Aorta (tissue), 5 donors: ENCODE results near the gene RYR1. TPM values are rescaled to one million over a fixed set of nuclear protein-coding genes. Genes with fewer than 3 reads are reported as not detected.
"Not testable (repeated sequence)": the region's sequence is repeated elsewhere in the genome, so short reads cannot be mapped to it uniquely, and the experiment has no call there.

Experiments used
- ATAC-seq: fragments of 200-7000 bp; cut with Tn5 transposase; one replicate; pipeline ENCODE4 v1.9.1; 2022; ENCODE audit warnings: moderate library complexity; ENCODE audit not compliant: low FRiP score
- DNase-seq, 2 donors: peaks; one replicate each; pipeline ENCODE4 v3.0.0-alpha.2; 2020
- H3K27ac ChIP-seq, 2 donors: one replicate each; pipeline ENCODE4 v1.5.1; 2013; ENCODE audit warnings: low read length in 2 of 2, mild to moderate bottlenecking in 2 of 2, moderate library complexity in 2 of 2, control low read depth in 1 of 2, inconsistent platforms in 1 of 2, low read depth in 1 of 2
- H3K27me3 ChIP-seq, 2 donors: one replicate each; pipeline ENCODE4 v1.6.1; 2013; ENCODE audit warnings: control low read depth in 1 of 2, low read length in 1 of 2, mild to moderate bottlenecking in 1 of 2, moderate library complexity in 1 of 2; ENCODE audit not compliant: insufficient read depth in 2 of 2, control insufficient read depth in 1 of 2
- H3K36me3 ChIP-seq, 2 donors: one replicate each; pipeline ENCODE4 v1.6.1; 2013; ENCODE audit warnings: control low read depth in 1 of 2, low read length in 1 of 2, mild to moderate bottlenecking in 1 of 2; ENCODE audit not compliant: insufficient read depth in 2 of 2, control insufficient read depth in 1 of 2
- H3K4me1 ChIP-seq, 2 donors: one replicate each; pipeline ENCODE4 v1.6.1; 2013; ENCODE audit warnings: low read length in 2 of 2, control low read depth in 1 of 2, mild to moderate bottlenecking in 1 of 2, moderate library complexity in 1 of 2; ENCODE audit not compliant: insufficient read depth in 2 of 2, control insufficient read depth in 1 of 2
- H3K4me3 ChIP-seq, 2 donors: one replicate each; pipeline ENCODE4 v1.5.1; 2013; ENCODE audit warnings: low read length in 2 of 2, control low read depth in 1 of 2, mild to moderate bottlenecking in 1 of 2
- H3K9me3 ChIP-seq: one replicate; pipeline ENCODE4 v1.6.1; 2013; ENCODE audit warnings: mild to moderate bottlenecking, low read length; ENCODE audit not compliant: control insufficient read depth
- WGBS, 2 donors: extraction: QIAGEN DNeasy Blood & Tissue Kit; methylation state at CpG; one replicate each; pipeline ENCODE4 v1.1.7; 2013; 5-methylcytosine and 5-hydroxymethylcytosine counted together
- intact Hi-C, 2 donors: fragments of 100-400 bp; cut with DNase I; formaldehyde crosslinking; loops; one replicate each; pipeline versions ENCODE4 v1.14.2 to v1.15.0; 2022
- polyA plus RNA-seq, 2 donors: library from polyadenylated mRNA; stranded (reverse); fragments of 200-250 nt; gene quantifications; one replicate each; pipeline ENCODE4 v1.2.3, GENCODE V29; 2013
- total RNA-seq, 2 donors: library from RNA; stranded (reverse); fragmentation: NEBNext Ultra II Directional; extraction: Animal tissue kit (Norgen Biotek cat#: 25700); gene quantifications; one replicate each; pipeline ENCODE4 v1.2.1, GENCODE V29; 2021
- donor health status: healthy with polysubstance abuse.
- donor health status: Bipolar disorder and iron deficiency.
- donor health status: DM: no; HTN: no; CAD: no.
- donor health status: DM: no; HTN: no; CAD: no.
- donor health status: DM: yes; HTN: yes; CAD: no.

The RYR1 gene
- total and polyA plus RNA-seq, 4 donors = 0.38 to 5.4 (median 1.2) TPM

DNA sequence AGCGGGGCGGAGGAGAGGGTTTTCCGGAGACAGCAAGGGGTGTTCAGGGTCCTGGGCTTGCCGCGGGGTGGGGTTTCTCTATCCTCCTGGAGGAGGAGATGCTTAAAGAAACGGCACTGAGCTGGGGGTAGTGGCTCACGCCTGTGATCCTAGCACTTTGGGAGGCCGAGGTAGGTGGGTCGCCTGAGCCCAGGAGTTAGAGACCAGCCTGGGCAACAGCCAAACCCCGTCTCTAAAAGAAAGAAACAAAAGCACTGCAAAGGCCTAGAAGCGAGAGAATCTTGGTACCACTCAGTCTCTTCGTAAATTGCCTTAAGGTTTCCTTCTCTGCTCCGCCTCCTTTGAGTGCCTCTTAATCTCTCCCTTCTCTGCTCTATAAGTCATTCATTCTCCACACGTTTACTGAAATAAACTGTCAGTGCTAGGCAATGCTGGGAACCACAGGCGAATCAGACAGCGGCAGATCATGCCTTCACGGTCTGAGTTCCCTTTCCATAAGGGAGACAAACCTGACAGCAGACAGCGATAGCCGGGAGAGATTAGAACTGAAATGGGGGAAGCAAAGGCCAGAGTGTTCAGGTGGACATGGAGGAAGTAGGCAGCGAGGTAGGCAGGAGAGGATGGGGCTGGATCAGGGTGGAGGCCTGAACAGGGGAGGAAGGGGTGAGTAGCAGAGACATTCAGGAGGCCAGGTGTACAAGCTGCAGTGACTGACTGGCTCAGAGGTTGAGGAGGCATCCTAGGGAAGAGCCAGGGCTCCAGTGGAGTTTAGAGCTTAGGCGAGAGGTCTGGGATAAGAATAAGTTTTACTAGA, 186.1 kb downstream of the RYR1 start:
- no peaks in the 10 kb centered on the region for H3K27me3 ChIP-seq
- ATAC-seq (no peak), DNase-seq (no peak)
- no peaks in the 10 kb centered on the region for H3K4me1 ChIP-seq
- H3K36me3 ChIP-seq = peaks cover 0 to 7% of the 10 kb centered on the region in 2 donors
- 18% methylated on average over 21 of the region's 21 CpGs for WGBS, 2 donors
- peak overlapping the region; percentile 65 to 86 for H3K4me3 ChIP-seq
- H3K9me3 ChIP-seq = no peaks in the 10 kb centered on the region
- H3K27ac ChIP-seq = peak overlapping the region in 1 of 2 donors; percentile 29
- intact Hi-C loops = loop anchor here in 1 of 2 donors (5.0 kb wide), 1 partner anchor 233 kb away; no protein-coding TSS in a partner anchor

- ATAC-seq (no peak), DNase-seq (no peak)
- WGBS, 2 donors = 77 to 78% methylated on average over 3 of the region's 3 CpGs
- Histone ChIP-seq H3K9me3 (no peaks in the 10 kb centered on the region), H3K4me3 (no peak overlapping the region), H3K27me3 (no peaks in the 10 kb centered on the region), H3K27ac (no peak overlapping the region), H3K36me3 (peaks cover 0 to 14% of the 10 kb centered on the region in 2 donors), H3K4me1 (no peaks in the 10 kb centered on the region)
- intact Hi-C loops = no loop called here
These were observed 191.3 kb downstream of the RYR1 start for GRCh38 chr19:38624822-38625221.

DNA sequence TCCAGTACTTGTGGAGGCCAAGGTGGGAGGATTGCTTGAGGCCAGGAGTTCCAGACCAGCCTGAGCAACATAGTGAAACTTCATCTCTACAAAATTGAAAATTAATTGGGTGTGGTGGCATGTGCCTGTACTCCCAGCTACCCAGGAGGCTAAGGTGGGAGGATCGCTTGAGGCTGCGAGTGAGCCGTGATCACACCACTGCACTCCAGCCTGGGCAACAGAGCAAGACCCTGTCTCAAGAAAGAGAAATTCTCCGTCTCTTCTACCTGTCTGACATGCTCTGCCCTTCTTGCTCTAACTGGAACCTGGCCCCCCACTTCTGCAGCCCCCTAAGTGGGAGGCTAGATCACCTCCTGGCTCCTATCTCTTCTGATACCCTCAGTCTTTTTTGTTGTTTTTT, 192.9 kb downstream of the RYR1 start:
- Histone ChIP-seq H3K27ac (no peak overlapping the region), H3K27me3 (no peaks in the 10 kb centered on the region), H3K36me3 (peaks cover 0 to 14% of the 10 kb centered on the region in 2 donors), H3K4me3 (no peak overlapping the region), H3K9me3 (no peaks in the 10 kb centered on the region), H3K4me1 (no peaks in the 10 kb centered on the region)
- ATAC-seq = no peak
- WGBS, 2 donors = 97% methylated on average over 4 of the region's 4 CpGs
- no peak for DNase-seq
- intact Hi-C loops = no loop called here

DNA sequence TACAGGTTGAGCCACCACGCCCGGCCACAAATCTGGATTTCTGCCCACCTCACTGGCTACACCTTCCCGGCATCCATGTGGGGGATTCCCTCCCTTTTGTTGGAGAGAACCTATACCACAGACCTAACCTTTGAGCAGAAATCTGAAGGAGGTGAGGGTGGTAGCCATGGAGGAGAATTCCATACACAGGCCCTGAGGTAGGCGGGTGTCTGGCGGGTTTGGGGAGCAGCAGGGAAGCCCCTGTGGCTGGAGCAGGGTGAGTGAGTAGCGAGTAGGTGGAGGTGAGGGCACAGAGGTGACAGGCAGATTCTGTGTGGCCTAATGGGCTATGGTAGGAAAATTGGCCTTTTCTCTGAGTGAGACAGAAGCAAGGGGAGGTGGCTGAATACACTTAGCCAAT, 196.1 kb downstream of the RYR1 start:
- Histone ChIP-seq H3K4me1 (no peaks in the 10 kb centered on the region), H3K4me3 (no peak overlapping the region), H3K9me3 (no peaks in the 10 kb centered on the region), H3K27me3 (no peaks in the 10 kb centered on the region), H3K36me3 (peaks cover 0 to 7% of the 10 kb centered on the region in 2 donors), H3K27ac (no peak overlapping the region)
- WGBS, 2 donors = 93 to 96% methylated on average over 6 of the region's 6 CpGs
- ATAC-seq (no peak), DNase-seq (no peak)
- intact Hi-C loops = no loop called here

GRCh38 chr19:38631301-38631700, 197.8 kb downstream of the RYR1 start:
- WGBS, 2 donors = 80 to 85% methylated on average over 11 of the region's 11 CpGs
- not testable (repeated sequence) for H3K27ac ChIP-seq, H3K4me3 ChIP-seq, H3K27me3 ChIP-seq, H3K4me1 ChIP-seq, ATAC-seq, DNase-seq, H3K36me3 ChIP-seq, H3K9me3 ChIP-seq
- intact Hi-C loops = loop anchor here (5.0 to 10.0 kb wide), 3 partner anchors 116 to 294 kb away; partner anchors contain the start of gene FAM98C (in 1 of the 2)

GRCh38 chr19:38631811-38632475, 198.5 kb downstream of the RYR1 start:
- not testable (repeated sequence) for H3K4me3 ChIP-seq, DNase-seq, H3K36me3 ChIP-seq, H3K9me3 ChIP-seq, H3K27me3 ChIP-seq, ATAC-seq, H3K4me1 ChIP-seq, H3K27ac ChIP-seq
- intact Hi-C loops = loop anchor here (5.0 to 10.0 kb wide), 3 partner anchors 117 to 293 kb away; partner anchors contain the start of gene FAM98C (in 1 of the 2)
- 76 to 78% methylated on average over 7 of the region's 7 CpGs for WGBS, 2 donors

- Histone ChIP-seq H3K4me1 (no peaks in the 10 kb centered on the region), H3K9me3 (no peaks in the 10 kb centered on the region), H3K27me3 (no peaks in the 10 kb centered on the region), H3K27ac (no peak overlapping the region), H3K36me3 (no peaks in the 10 kb centered on the region), H3K4me3 (no peak overlapping the region)
- ATAC-seq = no peak
- WGBS, 2 donors = 90 to 92% methylated on average over 16 of the region's 16 CpGs
- intact Hi-C loops = loop anchor here (5.0 to 10.0 kb wide), 3 partner anchors 118 to 292 kb away; partner anchors contain the start of gene FAM98C (in 1 of the 2)
- DNase-seq = no peak
These were observed 199.2 kb downstream of the RYR1 start for GRCh38 chr19:38632476-38633213.

DNA sequence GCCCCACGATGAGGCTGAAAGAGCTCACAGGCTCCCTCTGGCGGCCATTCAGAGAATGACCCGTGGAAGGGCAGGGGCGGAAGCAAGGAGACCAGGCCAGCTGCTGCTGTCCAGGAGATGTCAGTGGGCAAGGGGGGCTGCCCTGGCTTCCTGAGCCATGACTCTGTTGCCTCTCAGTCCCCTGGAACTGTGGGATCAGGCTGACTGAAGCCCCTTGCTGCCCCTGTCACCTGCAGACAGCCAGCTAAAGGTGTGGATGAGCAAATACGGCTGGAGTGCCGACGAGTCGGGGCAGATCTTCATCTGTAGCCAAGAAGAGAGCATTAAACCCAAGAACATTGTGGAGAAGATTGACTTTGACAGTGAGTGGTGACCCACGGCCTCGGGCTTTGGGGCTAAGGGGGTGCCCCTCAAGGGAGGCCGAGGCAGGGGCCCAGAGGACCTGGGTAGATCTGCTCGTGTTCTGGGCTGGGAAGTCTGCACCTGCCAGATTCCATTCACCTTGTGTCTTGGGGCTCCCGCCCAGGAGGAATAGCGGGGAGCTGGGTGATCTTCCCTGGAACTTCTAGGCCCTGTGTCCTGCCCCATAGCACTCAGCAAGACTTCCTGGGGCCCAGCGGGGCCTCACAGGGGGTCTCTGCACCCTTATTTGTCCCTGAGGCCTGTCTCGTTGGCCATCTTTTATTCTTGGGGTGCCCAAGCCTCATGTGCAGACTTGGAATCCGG, 201.4 kb downstream of the RYR1 start:
- H3K27ac ChIP-seq = no peak overlapping the region
- no peaks in the 10 kb centered on the region for H3K36me3 ChIP-seq
- ATAC-seq (peak; percentile 80), DNase-seq (peak; percentile 79 to 94)
- intact Hi-C loops = loop anchor here (1.0 to 10.0 kb wide), 5 partner anchors 120 to 290 kb away; partner anchors contain the start of gene FAM98C (in 1 of the 2)
- H3K4me1 ChIP-seq = no peaks in the 10 kb centered on the region
- H3K4me3 ChIP-seq = no peak overlapping the region
- 64 to 67% methylated on average over 17 of the region's 17 CpGs for WGBS, 2 donors
- H3K9me3 ChIP-seq = no peaks in the 10 kb centered on the region
- H3K27me3 ChIP-seq = no peaks in the 10 kb centered on the region
